ENCODE measurements around the gene SYVN1. TPM values are rescaled to one million over a fixed set of nuclear protein-coding genes. Genes with fewer than 3 reads are reported as not detected.
A peak's percentile ranks its signal among the peaks of the same experiment; 100 is the strongest.

The SYVN1 gene
- total RNA-seq, 1 experiment from 2014 or later: 34.8 TPM

GRCh38 chr11:65113839-65114238 is 20.5 kb downstream of the SYVN1 start:
- H3K4me1 Mint-ChIP-seq: peaks cover 20% of the 10 kb centered on the region
- H3K27me3 Mint-ChIP-seq (ENCODE audit: low read depth): no peaks in the 10 kb centered on the region
- H3K36me3 Mint-ChIP-seq: peaks cover 7% of the 10 kb centered on the region
- H3K27ac Mint-ChIP-seq: peak overlapping the region; percentile 52
- ChIA-PET CTCF (interaction anchor here (1.3 to 4.8 kb wide), 9 partner anchors 7 to 310 kb away, joined by 3 to 56 read pairs (median 11); partner anchors contain the start of genes ARL2, CAPN1, FAU and MRPL49), POLR2A (no interaction called here)
- TF ChIP-seq ESRRA (CRISPR knock-in tag; IDR thresholded peaks at IDR 0.05; ENCODE audit: borderline replicate concordance) (no peak), NR1H2 (CRISPR knock-in tag; IDR thresholded peaks at IDR 0.05) (no peak), ZNF425 (CRISPR knock-in tag; conservative IDR thresholded peaks at IDR 0.05) (no peak), ARID4B (CRISPR knock-in tag; IDR thresholded peaks at IDR 0.05; ENCODE audit: borderline replicate concordance) (no peak)
- no peak for ATAC-seq
- no peaks in the 10 kb centered on the region for H3K9me3 Mint-ChIP-seq
- DNase-seq (ENCODE audit: low spot score): no peak
- H3K4me3 Mint-ChIP-seq: peak overlapping the region; percentile 91

- peak overlapping the region; percentile 91 for H3K4me3 Mint-ChIP-seq
- H3K27me3 Mint-ChIP-seq (ENCODE audit: low read depth): no peaks in the 10 kb centered on the region
- peak overlapping the region; percentile 52 for H3K27ac Mint-ChIP-seq
- POLR2A ChIA-PET: interaction anchor here (0.6 to 2.2 kb wide), 5 partner anchors 9 to 1719 kb away, joined by 3 to 19 read pairs (median 9); partner anchors contain the start of genes CAPN1, FAU, MRPL49 and VPS51
- no peaks in the 10 kb centered on the region for H3K9me3 Mint-ChIP-seq
- peaks cover 20% of the 10 kb centered on the region for H3K4me1 Mint-ChIP-seq
- CTCF ChIA-PET: interaction anchor here (0.8 to 4.8 kb wide), 14 partner anchors 7 to 309 kb away, joined by 3 to 104 read pairs (median 9); partner anchors contain the start of genes ARL2, CAPN1, FAU and MRPL49
- DNase-seq (ENCODE audit: low spot score): no peak
- ATAC-seq: no peak
- peaks cover 3% of the 10 kb centered on the region for H3K36me3 Mint-ChIP-seq
- TF ChIP-seq HMGXB4 (CRISPR knock-in tag; IDR thresholded peaks at IDR 0.05) (no peak), ZNF121 (CRISPR knock-in tag; IDR thresholded peaks at IDR 0.05) (no peak), MAX (CRISPR knock-in tag; IDR thresholded peaks at IDR 0.05) (no peak), ZNF396 (CRISPR knock-in tag; IDR thresholded peaks at IDR 0.05; ENCODE audit: borderline replicate concordance) (no peak), E2F5 (CRISPR knock-in tag; IDR thresholded peaks at IDR 0.05) (no peak), PREB (CRISPR knock-in tag; IDR thresholded peaks at IDR 0.05; ENCODE audit: borderline replicate concordance) (no peak), TEAD4 (CRISPR knock-in tag; IDR thresholded peaks at IDR 0.05) (no peak), FOXJ3 (CRISPR knock-in tag; IDR thresholded peaks at IDR 0.05; ENCODE audit: borderline replicate concordance) (no peak), SOX15 (CRISPR knock-in tag; IDR thresholded peaks at IDR 0.05) (no peak), CDX4 (CRISPR knock-in tag; IDR thresholded peaks at IDR 0.05; ENCODE audit: borderline replicate concordance) (no peak), E2F4 (CRISPR knock-in tag; IDR thresholded peaks at IDR 0.05; ENCODE audit: borderline replicate concordance, low read depth) (no peak), USF1 (CRISPR knock-in tag; IDR thresholded peaks at IDR 0.05) (no peak), FOXP4 (CRISPR knock-in tag; IDR thresholded peaks at IDR 0.05) (no peak)
Measured at GRCh38 chr11:65113361-65113756, 21.0 kb downstream of the SYVN1 start.
